Endothelial cell of umbilical vein (primary cell): ENCODE measurements around the gene AUTS2. TPM values are rescaled to one million over a fixed set of nuclear protein-coding genes. Genes with fewer than 3 reads are reported as not detected.

ENCODE experiments used
- BruUV-seq: library from RNA; stranded (reverse); fragments of 400-500 nt; replicated peaks from 2 replicates; lab custom pipeline; 2021; lab: Mats Ljungman, UMichigan
- CTCF ChIA-PET: fragments of 300-600, 350-600 bp; sonication (Branson Sonifier 250); formaldehyde crosslinking; loops from one replicate; lab custom pipeline; 2021; ENCODE audit warnings: antibody characterized with exemption, inconsistent platforms; lab: Charles Lee
- POLR2A ChIA-PET: fragments of 300-600, 350-600 bp; sonication (Branson Sonifier 250); formaldehyde crosslinking; loops from one replicate; lab custom pipeline; 2021; ENCODE audit warnings: antibody characterized with exemption, inconsistent platforms; lab: Charles Lee
- DNase-seq: peaks from one replicate; pipeline ENCODE4 v3.0.0-alpha.2; 2011; ENCODE audit warnings: low read depth, low spot score
- FAIRE-seq: peaks from 2 replicates; lab custom pipeline; 2011; peaks lifted over from hg19 to GRCh38; lab: Jason Lieb, UNC
- H2AFZ ChIP-seq: 2 replicates; pipeline ENCODE4 v1.6.0; 2012; ENCODE audit warnings: low read depth, low read length, control low read depth, inconsistent platforms
- H3K27ac ChIP-seq: 2 replicates; pipeline ENCODE4 v1.5.1; 2011; ENCODE audit warnings: low read depth, mild to moderate bottlenecking, control low read depth, low read length, moderate library complexity; ENCODE audit not compliant: insufficient read depth
- H3K27me3 ChIP-seq, 2 experiments: 2 replicates each; pipeline versions ENCODE4 v1.6.0 to v1.6.1; 2011; ENCODE audit warnings: low read length in 2 of 2, mixed read lengths in 1 of 2; ENCODE audit not compliant: control insufficient read depth in 2 of 2, insufficient read depth in 2 of 2
- H3K36me3 ChIP-seq, 2 experiments: 2 replicates in 1 of 2; 3 replicates in 1 of 2; pipeline ENCODE4 v1.5.1; 2011; ENCODE audit warnings: low read length in 2 of 2, mild to moderate bottlenecking in 1 of 2, moderate library complexity in 1 of 2; ENCODE audit not compliant: control insufficient read depth in 2 of 2, insufficient read depth in 2 of 2; ENCODE audit errors: extremely low read depth in 1 of 2
- H3K4me1 ChIP-seq: 3 replicates; pipeline ENCODE4 v1.5.1; 2011; ENCODE audit warnings: mild to moderate bottlenecking, low read length; ENCODE audit not compliant: control insufficient read depth, insufficient read depth; ENCODE audit errors: extremely low read depth
- H3K4me2 ChIP-seq: 2 replicates; pipeline ENCODE4 v1.6.1; 2011; ENCODE audit warnings: low read length, control low read depth, mixed read lengths; ENCODE audit not compliant: insufficient read depth
- H3K4me3 ChIP-seq, 3 experiments: fragments of 200-600 bp in 1 of 3; sonication (generic), shearing (Covaris generic) in 1 of 3; replicated peaks in 1 of 3; 2 replicates each; pipeline ENCODE4 v1.5.1; 2011 to 2016; ENCODE audit warnings: control low read depth in 3 of 3, low read length in 3 of 3, mild to moderate bottlenecking in 2 of 3, inconsistent platforms in 1 of 3, low read depth in 1 of 3, moderate library complexity in 1 of 3; ENCODE audit not compliant: insufficient read depth in 1 of 3
- H3K79me2 ChIP-seq: 2 replicates; pipeline ENCODE4 v1.6.0; 2012; ENCODE audit warnings: low read length, inconsistent platforms; ENCODE audit not compliant: control insufficient read depth, insufficient read depth
- H3K9ac ChIP-seq: replicated peaks from 2 replicates; pipeline ENCODE3; 2011; ENCODE audit warnings: low read length, control low read depth; ENCODE audit not compliant: insufficient read depth; ENCODE audit errors: extremely low read depth
- H3K9me1 ChIP-seq: replicated peaks from 3 replicates; pipeline ENCODE4 v1.6.0; 2011; ENCODE audit warnings: mild to moderate bottlenecking, low read length; ENCODE audit not compliant: control insufficient read depth, insufficient read depth; ENCODE audit errors: extremely low read depth
- H3K9me3 ChIP-seq: replicated peaks from 2 replicates; pipeline ENCODE4 v1.5.1; 2012; ENCODE audit warnings: low read length, inconsistent platforms; ENCODE audit not compliant: control insufficient read depth, insufficient read depth
- H4K20me1 ChIP-seq: replicated peaks from 2 replicates; pipeline ENCODE3; 2011; ENCODE audit warnings: mild to moderate bottlenecking, low read length; ENCODE audit not compliant: control insufficient read depth, insufficient read depth; ENCODE audit errors: extremely low read depth
- EZH2 ChIP-seq: IDR thresholded peaks from 2 replicates; pipeline ENCODE4 v1.6.1; 2012; ENCODE audit warnings: borderline replicate concordance, low read depth, mild to moderate bottlenecking, moderate library complexity, low read length, inconsistent platforms; ENCODE audit not compliant: severe bottlenecking
- GATA2 ChIP-seq: IDR thresholded peaks from 2 replicates; pipeline ENCODE4 v1.7.0; 2011; ENCODE audit warnings: low read depth, mild to moderate bottlenecking, moderate library complexity, mixed read lengths, low read length; ENCODE audit not compliant: insufficient read length, insufficient read depth
- MYC ChIP-seq: IDR thresholded peaks from one replicate; pipeline ENCODE4 v1.6.1; 2011; ENCODE audit warnings: mild to moderate bottlenecking, low read depth, low read length
- dilution Hi-C: fragments of 300-500 bp; cut with MboI; formaldehyde crosslinking; loops from one replicate; pipeline ENCODE4 v1.15.0; 2019; ENCODE audit warnings: low sequenced_read_pairs; ENCODE audit not compliant: extremely low pct_ligation_motif_present
- intact Hi-C: fragments of 100-400 bp; cut with micrococcal nuclease; formaldehyde crosslinking; loops from one replicate; pipeline ENCODE4 v1.10.0; 2022
- polyA plus RNA-seq, 4 experiments: library from polyadenylated mRNA; depleted of rRNA in 3 of 4; stranded (reverse) in 3 of 4; unstranded in 1 of 4; fragments of >200 nt; gene quantifications; 2 replicates each; pipeline versions ENCODE4 v1.2.1 to v1.2.3, GENCODE V29; 2011 to 2012; ENCODE audit warnings: missing spikeins in 1 of 4
- total RNA-seq: library from RNA; stranded (reverse); gene quantifications from 2 replicates; pipeline ENCODE4 v1.2.3, GENCODE V29; 2021
- TF ChIP-seq, protein P1 (sequence below): IDR thresholded peaks from 2 replicates; pipeline ENCODE4 v1.6.1; 2011; ENCODE audit not compliant: insufficient read depth, insufficient read length

Gene AUTS2
- total and polyA plus RNA-seq, 2 donors (not counting 3 experiments of a cell fraction or from before 2014, with no cell fraction given): 0.59 to 8.0 TPM

GRCh38 chr7:70703785-70704184 lies 1105.5 kb downstream of the AUTS2 start:
- H4K20me1 ChIP-seq: no peaks in the 10 kb centered on the region
- H3K27me3 ChIP-seq: no peaks in the 10 kb centered on the region
- ChIA-PET CTCF (no interaction called here), POLR2A (no interaction called here)
- no peak overlapping the region for H3K9ac ChIP-seq
- peaks cover 6% of the 10 kb centered on the region for H3K4me1 ChIP-seq
- no peak for FAIRE-seq
- H2AFZ ChIP-seq: no peak overlapping the region
- intact Hi-C loops: no loop called here
- no peaks in the 10 kb centered on the region for H3K36me3 ChIP-seq
- TF ChIP-seq EZH2 (no peak), MYC (no peak), GATA2 (no peak)
- TF ChIP-seq, protein P1, sequence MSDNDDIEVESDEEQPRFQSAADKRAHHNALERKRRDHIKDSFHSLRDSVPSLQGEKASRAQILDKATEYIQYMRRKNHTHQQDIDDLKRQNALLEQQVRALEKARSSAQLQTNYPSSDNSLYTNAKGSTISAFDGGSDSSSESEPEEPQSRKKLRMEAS: no peak
- no peaks in the 10 kb centered on the region for H3K9me1 ChIP-seq
- no TSS peak for BruUV-seq
- no peaks in the 10 kb centered on the region for H3K9me3 ChIP-seq
- dilution Hi-C loops: no loop called here
- DNase-seq: no peak
- H3K4me2 ChIP-seq: no peak overlapping the region
- H3K27ac ChIP-seq: no peak overlapping the region
- H3K4me3 ChIP-seq: no peak overlapping the region
- H3K79me2 ChIP-seq: no peaks in the 10 kb centered on the region

DNA sequence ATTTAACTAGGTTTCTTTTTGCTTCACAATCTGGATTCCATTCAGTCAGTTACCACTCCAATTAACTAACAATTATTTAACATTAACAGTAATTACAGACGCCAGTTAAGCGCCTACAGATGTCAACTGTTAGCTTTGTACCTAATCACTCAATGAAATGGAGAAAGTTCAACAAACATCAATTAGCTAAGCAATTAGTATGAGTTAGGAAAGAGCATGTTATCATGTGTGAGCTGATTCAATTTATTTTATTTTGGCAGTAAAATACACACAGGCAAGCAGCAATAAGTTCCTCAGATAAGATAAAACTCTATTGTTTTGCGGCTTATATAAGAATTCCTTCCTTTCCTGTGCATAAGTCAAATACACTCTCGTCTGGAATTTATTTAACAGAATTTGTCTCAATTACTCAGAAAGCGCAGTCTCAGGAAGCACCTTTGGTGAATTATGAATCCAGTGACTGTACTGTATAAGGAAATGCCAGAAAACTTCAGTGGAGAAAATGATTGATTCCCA lies 1106.6 kb downstream of the AUTS2 start:
- Histone ChIP-seq H3K9me1 (no peaks in the 10 kb centered on the region), H3K27me3 (no peaks in the 10 kb centered on the region), H2AFZ (no peak overlapping the region), H3K4me3 (no peak overlapping the region), H3K36me3 (no peaks in the 10 kb centered on the region), H3K9ac (no peak overlapping the region), H3K9me3 (no peaks in the 10 kb centered on the region), H3K4me2 (peak overlapping the region; percentile 39), H4K20me1 (no peaks in the 10 kb centered on the region), H3K27ac (no peak overlapping the region), H3K79me2 (no peaks in the 10 kb centered on the region), H3K4me1 (peaks cover 6% of the 10 kb centered on the region)
- DNase-seq: peak; percentile 23
- ChIA-PET CTCF (no interaction called here), POLR2A (no interaction called here)
- dilution Hi-C loops (no loop called here), intact Hi-C loops (no loop called here)
- peak; percentile 51 for TF ChIP-seq GATA2
- no peak for TF ChIP-seq MYC
- BruUV-seq: no TSS peak
- peak; percentile 57 for FAIRE-seq
